ENCODE data around the gene PSMA6. TPM values are rescaled to one million over a fixed set of nuclear protein-coding genes. Genes with fewer than 3 reads are reported as not detected.
"Not testable (repeated sequence)": the region's sequence is repeated elsewhere in the genome, so short reads cannot be mapped to it uniquely, and the experiment has no call there.

PSMA6 gene
- total RNA-seq, 1 donor from 2014 or later: 72.0 TPM

GRCh38 chr14:35319509-35319908, 27.3 kb downstream of the PSMA6 start:
- ATAC-seq (no peak), DNase-seq (ENCODE audit: low spot score) (no peak)

DNA sequence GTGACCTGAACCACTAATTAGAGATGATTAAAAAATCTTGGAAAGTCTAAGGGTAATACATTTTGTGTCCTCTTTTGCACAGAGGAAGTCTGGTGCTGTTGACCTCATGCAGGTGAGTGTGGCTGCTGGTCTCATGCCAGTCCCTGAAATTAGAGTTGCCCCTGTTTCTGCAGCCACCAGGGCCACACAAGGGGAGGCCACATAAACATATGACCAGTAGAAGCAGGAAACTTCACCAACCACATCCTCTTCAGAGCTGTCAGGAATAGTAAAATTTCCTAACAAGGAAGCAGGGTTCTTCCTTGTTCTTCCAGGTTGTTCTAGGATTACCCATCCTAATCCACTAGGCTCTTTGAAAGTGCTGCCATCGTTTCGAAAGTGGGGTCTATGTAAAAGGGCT, 28.3 kb downstream of the PSMA6 start:
- peak; percentile 19 for ATAC-seq
- no peak for DNase-seq (ENCODE audit: low spot score)

DNA sequence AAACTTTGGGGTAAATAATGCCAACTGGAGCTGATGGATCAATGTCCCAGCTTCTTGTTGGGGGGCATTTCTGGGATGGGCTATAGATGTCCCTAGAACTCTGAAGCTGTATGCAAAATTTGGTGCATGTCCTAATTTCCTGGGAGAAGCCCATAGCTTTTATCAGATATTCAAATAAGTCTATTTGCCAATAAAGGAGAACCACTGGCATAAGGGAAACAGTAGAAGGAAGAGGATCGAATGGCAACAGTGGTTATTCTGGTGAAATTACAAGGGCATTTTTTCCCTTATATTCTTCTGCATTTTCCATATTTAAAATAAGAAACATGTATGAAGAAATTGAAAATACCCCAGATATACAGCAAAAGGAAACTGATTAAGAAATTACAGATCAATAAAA, 34.2 kb downstream of the PSMA6 start:
- DNase-seq (ENCODE audit: low spot score) (no peak), ATAC-seq (peak; percentile 62)

- ATAC-seq (no peak), DNase-seq (ENCODE audit: low spot score) (peak; percentile 33)
Observed at GRCh38 chr14:35331605-35332516, 39.7 kb downstream of the PSMA6 start.

DNA sequence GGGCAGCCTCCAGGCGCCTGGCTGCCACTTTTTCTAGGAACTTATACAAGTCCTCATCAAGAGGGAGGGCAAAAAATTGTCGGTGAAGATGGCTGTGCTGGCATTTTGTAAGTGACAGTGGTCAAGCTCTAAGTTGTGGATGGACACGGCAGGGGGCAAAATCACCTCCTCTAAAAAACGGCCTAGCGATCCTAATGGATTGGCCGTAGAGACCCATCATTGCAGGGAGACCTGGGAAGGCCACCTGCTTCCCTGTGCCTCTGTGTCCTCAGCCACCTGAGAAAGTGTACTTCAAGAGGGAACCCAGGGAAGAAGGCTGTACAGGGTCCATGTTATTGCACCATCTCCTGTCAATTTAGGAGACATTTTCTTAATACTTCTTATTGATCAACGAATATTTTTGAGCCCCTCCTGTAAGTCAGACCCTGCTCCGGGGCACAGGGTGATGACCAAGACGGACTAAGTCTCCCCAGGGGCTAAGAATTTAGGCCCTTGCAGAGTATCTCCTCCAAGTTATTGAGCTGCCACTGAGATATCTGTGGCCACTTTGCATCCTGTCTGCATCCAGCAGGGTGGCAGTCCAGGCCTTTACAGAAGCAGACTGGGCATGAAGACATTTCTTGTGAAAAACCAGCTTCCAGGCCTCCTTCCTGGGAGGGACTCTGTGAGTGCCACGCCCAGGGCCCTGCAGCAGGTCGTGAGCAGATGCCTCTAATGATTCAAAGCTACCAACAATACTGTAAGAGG, 40.5 kb downstream of the PSMA6 start:
- ATAC-seq (no peak), DNase-seq (ENCODE audit: low spot score) (no peak)

DNA sequence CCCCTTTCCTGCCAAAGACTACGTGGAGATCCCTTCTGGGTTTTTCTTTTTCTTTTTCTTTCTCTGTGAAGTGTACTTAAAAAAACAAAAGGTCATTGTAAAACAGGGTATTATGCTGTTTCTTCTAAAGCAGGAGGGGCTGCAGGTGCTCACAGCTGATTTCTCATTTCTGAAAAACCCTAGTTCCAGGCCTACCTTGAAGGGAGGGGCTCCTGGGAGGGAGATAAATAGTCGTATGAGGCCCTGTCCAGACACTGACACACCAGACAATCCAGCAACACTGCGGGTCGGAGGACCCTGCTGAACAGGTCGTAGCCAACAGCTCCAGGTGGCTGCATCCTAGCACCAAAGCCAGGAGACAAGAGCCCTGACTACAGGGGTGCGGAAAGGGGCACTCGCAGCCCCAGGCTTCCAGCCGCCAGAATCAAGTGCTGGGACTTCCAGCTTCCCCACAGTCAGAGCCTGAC, 41.1 kb downstream of the PSMA6 start:
- ATAC-seq (no peak), DNase-seq (ENCODE audit: low spot score) (peak; percentile 43)

DNA sequence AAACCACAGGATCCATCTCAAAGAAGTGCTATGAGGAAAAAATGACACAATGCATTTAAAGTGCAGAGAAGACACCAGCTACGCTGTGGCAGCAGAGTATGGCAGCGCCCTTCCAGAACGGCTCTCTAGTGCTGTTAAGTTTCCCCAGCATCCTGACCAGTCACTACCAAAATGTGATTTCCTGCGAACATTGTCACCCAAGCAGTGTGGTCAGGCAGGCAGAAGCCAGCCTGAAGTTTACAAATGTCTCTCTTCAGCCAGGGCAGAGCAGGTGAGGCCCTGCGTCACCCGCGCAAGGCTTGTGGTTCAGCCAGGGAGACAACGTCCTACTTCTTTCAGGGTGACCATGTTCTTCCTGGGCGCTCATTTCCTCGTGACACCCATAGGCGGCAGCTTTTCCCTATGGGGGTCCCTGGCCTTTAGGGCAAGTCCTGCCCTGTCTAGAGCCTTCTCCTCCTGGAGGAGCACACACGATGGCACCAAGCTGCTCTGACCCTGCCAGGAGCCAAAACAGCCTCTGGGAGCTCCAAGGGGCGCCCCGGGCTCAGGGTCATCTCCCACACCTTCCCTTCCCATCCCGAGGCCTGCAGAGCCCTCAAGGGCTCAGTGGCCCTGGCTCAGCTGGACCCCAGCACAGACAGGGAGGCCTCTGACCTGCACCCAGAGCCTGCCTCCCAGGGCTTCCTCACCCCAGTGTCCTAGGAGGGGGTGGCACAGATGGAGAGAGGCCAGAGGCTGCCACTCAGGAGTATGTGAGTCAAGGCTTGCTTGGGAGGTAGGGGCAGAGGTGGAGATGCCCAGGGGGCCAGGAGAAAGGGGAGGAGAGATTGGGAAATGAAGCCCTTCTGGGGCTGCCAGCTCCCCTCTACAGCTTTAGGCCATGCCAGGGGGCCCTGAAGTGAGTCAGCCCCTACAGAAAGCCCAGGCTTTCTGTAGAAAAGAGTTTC, 41.9 kb downstream of the PSMA6 start:
- DNase-seq (ENCODE audit: low spot score): no peak
- no peak for ATAC-seq

DNA sequence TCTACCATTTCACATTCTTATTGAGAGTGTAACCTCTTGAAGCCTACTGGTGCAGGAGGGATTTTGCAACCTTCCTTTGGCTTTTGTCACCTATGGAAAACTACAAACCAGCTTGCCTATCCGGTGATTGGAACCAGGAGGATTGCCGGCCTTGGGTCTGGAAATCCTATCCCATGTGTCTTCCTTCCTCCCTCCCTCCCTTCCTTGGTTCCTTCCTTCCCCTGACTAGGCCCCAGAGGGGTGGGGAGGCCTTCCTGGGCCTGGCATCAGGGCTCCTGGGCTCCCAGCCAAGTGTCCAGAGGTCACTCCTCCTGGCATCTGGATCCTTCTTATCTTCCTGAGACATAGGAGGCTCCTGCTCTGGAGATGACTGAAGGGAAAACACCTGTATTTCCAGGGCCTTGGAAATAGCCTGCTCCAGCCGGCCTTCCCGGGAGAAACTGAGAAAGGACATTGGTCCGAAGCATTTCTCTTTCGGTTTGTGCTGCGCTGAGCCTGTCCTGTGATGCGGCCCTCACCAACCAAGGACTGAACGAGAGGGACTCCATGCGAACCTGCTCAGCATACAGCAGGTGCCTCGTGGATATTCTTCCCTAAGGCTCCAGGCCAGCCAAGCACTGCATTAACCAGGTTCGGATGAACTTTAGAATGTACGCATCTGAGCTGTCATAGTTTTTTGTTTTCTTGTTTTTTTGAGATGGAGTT, 43.4 kb downstream of the PSMA6 start:
- peak; percentile 72 for DNase-seq (ENCODE audit: low spot score)
- ATAC-seq: peak; percentile 2

DNA sequence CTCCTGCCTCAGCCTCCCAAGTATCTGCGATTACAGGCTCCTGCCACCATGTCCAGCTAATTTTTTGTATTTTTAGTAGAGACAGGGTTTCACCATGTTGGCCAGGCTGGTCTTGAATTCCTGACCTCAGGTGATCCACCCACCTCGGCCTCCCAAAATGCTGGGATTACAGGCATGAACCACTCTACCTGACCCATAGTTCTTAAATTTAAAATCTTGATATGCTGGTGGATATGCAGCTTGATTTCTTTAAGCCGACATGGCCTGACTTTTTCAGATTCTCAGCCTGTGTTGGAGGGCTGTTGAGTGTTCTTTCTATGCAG, 44.0 kb downstream of the PSMA6 start:
- DNase-seq (ENCODE audit: low spot score); ATAC-seq: not testable (repeated sequence)

- DNase-seq (ENCODE audit: low spot score) (peak; percentile 98), ATAC-seq (peak; percentile 67)
Observed at GRCh38 chr14:35336494-35337268, 44.5 kb downstream of the PSMA6 start.

- peak; percentile 90 for DNase-seq (ENCODE audit: low spot score)
- ATAC-seq: peak; percentile 5
Observed at GRCh38 chr14:35337269-35338255, 45.4 kb downstream of the PSMA6 start.

- ATAC-seq (no peak), DNase-seq (ENCODE audit: low spot score) (peak; percentile 45)
Observed at GRCh38 chr14:35338731-35339405, 46.7 kb downstream of the PSMA6 start.

- peak; percentile 49 for DNase-seq (ENCODE audit: low spot score)
- no peak for ATAC-seq
Observed at GRCh38 chr14:35339761-35340406, 47.7 kb downstream of the PSMA6 start.

DNA sequence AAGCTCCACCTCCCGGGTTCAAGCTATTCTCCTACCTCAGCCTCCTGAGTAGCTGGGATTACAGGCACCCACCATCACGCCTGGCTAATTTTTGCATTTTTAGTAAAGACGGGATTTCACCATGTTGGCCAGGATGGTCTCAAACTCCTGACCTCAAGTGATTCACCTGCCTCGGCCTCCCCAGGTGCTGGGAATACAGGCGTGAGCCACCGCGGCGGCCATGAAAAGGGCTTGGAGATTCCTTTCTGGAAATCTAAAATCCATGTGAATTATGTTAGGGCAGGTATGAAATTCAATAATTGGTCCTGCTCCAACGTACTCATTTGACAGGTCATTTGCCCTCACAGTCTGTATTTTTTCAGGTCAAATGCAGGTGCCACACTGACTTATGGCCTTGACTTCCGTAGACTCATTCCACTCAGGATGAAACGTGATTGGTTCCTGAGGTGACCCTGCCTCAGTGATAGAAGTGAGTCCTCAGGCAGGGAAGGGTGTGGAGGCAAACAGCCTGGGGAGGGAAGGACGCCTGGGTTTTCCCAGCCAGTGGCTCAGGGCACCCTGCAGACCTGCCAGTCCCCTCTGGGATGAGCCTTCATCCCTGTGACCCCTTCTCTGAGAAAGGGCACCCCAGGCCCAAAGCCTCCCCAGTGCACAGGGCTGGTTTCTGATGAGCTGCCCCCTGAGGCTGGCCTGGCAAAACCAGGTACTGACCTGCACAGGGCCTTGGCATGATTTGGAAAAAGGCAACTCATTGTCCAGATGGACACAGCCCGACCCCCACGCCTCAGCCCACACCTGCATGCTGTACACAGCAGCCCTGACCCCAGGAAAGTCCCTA, 48.7 kb downstream of the PSMA6 start:
- ATAC-seq (peak; percentile 3), DNase-seq (ENCODE audit: low spot score) (peak; percentile 64)

DNA sequence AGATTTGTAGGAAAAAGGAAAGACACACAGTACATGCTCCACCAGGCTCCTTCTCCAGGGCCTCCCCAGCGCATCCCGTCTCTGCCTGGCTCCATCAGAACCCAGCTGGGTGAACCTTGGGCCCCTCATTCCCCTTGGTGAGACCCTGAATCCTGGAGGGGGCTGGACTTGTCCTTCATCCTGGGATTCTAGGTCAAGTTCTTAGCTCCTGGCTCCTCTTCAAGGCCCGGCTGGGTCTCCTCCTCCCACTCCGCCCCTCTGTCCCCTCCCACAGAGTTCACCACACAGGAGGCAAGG, 49.2 kb downstream of the PSMA6 start:
- no peak for DNase-seq (ENCODE audit: low spot score)
- ATAC-seq: no peak

GRCh38 chr14:35341751-35342488, 49.7 kb downstream of the PSMA6 start:
- DNase-seq (ENCODE audit: low spot score) (peak; percentile 99), ATAC-seq (peak; percentile 73)
